ENCODE measurements around the gene ANK3. TPM values are rescaled to one million over a fixed set of nuclear protein-coding genes. Genes with fewer than 3 reads are reported as not detected.

ANK3 gene
- total and polyA plus RNA-seq, 10 donors = 2.0 to 133 (median 62.9) TPM

- peaks cover 0 to 8% (median 5%) of the 10 kb centered on the region in 6 donors for H3K4me1 ChIP-seq
- no peaks in the 10 kb centered on the region for H3K9me3 ChIP-seq
- no peak overlapping the region for H3K4me3 ChIP-seq
- H3K27me3 ChIP-seq (replicated peaks in 1 of 7) = no peaks in the 10 kb centered on the region
- intact Hi-C loops (cut with DNase I; ENCODE audit: low total_unique reads) = loop anchor here (5.0 to 10.0 kb wide), 2 partner anchors 226 to 329 kb away; no protein-coding TSS in a partner anchor
- DNase-seq = no peak
- WGBS, 5 donors = 75 to 89% (median 83%) methylated on average over 7 of the region's 7 CpGs
- TF ChIP-seq CTCF (IDR thresholded peaks at IDR 0.05 in 8 of 11, conservative IDR thresholded peaks at IDR 0.05 in 3 of 11) (no peak), POLR2A (IDR thresholded peaks at IDR 0.05) (no peak), POLR2AphosphoS5 (IDR thresholded peaks at IDR 0.05) (no peak)
- H3K27ac ChIP-seq = no peak overlapping the region
- no peaks in the 10 kb centered on the region for H3K36me3 ChIP-seq
Observed at GRCh38 chr10:60430836-60431597, 41.3 kb upstream of the ANK3 start.

- Histone ChIP-seq H3K27ac (no peak overlapping the region), H3K9me3 (no peaks in the 10 kb centered on the region), H3K4me3 (no peak overlapping the region), H3K4me1 (peaks cover 0 to 8% (median 5%) of the 10 kb centered on the region in 6 donors), H3K36me3 (no peaks in the 10 kb centered on the region), H3K27me3 (replicated peaks in 1 of 7) (no peaks in the 10 kb centered on the region)
- 79 to 96% (median 90%) methylated on average over 1 of the region's 1 CpG for WGBS, 5 donors
- DNase-seq = no peak
- TF ChIP-seq POLR2A (IDR thresholded peaks at IDR 0.05) = no peak
- no peak for TF ChIP-seq POLR2AphosphoS5 (IDR thresholded peaks at IDR 0.05)
- no peak for TF ChIP-seq CTCF (IDR thresholded peaks at IDR 0.05 in 8 of 11, conservative IDR thresholded peaks at IDR 0.05 in 3 of 11)
- intact Hi-C loops (cut with DNase I; ENCODE audit: low total_unique reads) = loop anchor here (5.0 to 10.0 kb wide), 2 partner anchors 225 to 328 kb away; no protein-coding TSS in a partner anchor
Observed at GRCh38 chr10:60430017-60430416, 40.3 kb upstream of the ANK3 start.

DNA sequence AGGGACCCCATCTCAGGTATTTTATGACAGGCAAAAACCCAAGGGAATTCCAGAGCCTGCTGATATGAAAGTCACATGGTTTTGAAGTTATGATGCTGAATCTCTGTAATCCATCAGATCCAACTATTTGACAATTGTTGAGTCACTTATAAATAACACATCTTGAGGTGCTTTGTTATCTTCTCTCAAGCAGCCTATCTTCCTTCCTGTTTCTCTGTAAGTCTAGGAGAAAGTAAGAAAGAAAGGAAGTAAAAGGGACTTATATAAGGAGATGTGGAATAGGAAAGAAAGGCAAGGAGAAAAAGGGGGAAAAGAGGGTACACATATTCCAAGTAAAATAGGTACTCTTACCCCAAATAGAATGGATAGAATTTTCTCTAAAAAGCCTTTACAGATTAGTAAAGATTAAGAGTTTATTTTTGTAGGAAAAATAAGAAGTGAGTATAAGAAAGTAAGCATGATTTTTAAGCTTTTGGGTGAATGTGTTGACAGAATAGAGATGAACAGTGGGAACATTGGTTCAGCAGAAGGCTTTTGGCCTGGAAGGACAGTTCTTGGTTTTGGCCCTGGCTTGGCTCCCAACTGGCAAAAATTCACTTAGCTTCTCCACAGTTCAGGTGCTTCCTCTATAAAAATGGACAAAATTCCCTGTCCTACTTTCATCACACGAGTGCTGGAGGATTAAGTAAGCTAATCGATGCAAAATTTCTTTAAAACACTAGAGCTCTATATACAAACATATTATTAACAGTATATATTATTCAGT is 39.6 kb upstream of the ANK3 start:
- H3K27me3 ChIP-seq (replicated peaks in 1 of 7) = no peaks in the 10 kb centered on the region
- H3K4me3 ChIP-seq = no peak overlapping the region
- H3K36me3 ChIP-seq = no peaks in the 10 kb centered on the region
- TF ChIP-seq CTCF (IDR thresholded peaks at IDR 0.05 in 8 of 11, conservative IDR thresholded peaks at IDR 0.05 in 3 of 11) = no peak
- no peak for TF ChIP-seq POLR2A (IDR thresholded peaks at IDR 0.05)
- no peak for TF ChIP-seq POLR2AphosphoS5 (IDR thresholded peaks at IDR 0.05)
- no peak overlapping the region for H3K27ac ChIP-seq
- H3K4me1 ChIP-seq = peaks cover 0 to 5% (median 5%) of the 10 kb centered on the region in 6 donors
- DNase-seq = no peak
- 78 to 88% (median 80%) methylated on average over 2 of the region's 2 CpGs for WGBS, 5 donors
- no peaks in the 10 kb centered on the region for H3K9me3 ChIP-seq
- intact Hi-C loops (cut with DNase I; ENCODE audit: low total_unique reads) = no loop called here

- no peaks in the 10 kb centered on the region for H3K36me3 ChIP-seq
Observed at GRCh38 chr10:60428387-60428737, 38.7 kb upstream of the ANK3 start.

More at GRCh38 chr10:60428387-60428737, 38.7 kb upstream of the ANK3 start:
- 86 to 99% (median 90%) methylated on average over 3 of the region's 3 CpGs for WGBS, 5 donors
- Histone ChIP-seq H3K27me3 (replicated peaks in 1 of 7) (no peaks in the 10 kb centered on the region), H3K9me3 (no peaks in the 10 kb centered on the region), H3K4me3 (no peak overlapping the region), H3K4me1 (peaks cover 0 to under 1% (median 0%) of the 10 kb centered on the region in 6 donors), H3K27ac (no peak overlapping the region)
- TF ChIP-seq POLR2AphosphoS5 (IDR thresholded peaks at IDR 0.05) (no peak), POLR2A (IDR thresholded peaks at IDR 0.05) (no peak), CTCF (IDR thresholded peaks at IDR 0.05 in 8 of 11, conservative IDR thresholded peaks at IDR 0.05 in 3 of 11) (no peak)
- DNase-seq = no peak
- intact Hi-C loops (cut with DNase I; ENCODE audit: low total_unique reads) = no loop called here

Measured in spleen (tissue), 11 donors.